ENCODE data around the gene GAST.
"Not testable (repeated sequence)": the region's sequence is repeated elsewhere in the genome, so short reads cannot be mapped to it uniquely, and the experiment has no call there.

Gene GAST

GRCh38 chr17:41711669-41712400 is at the start of gene GAST:
TSS of gene GAST (plus strand) at chr17:41712331. CDS start at chr17:41715437, 3,106 bp downstream.
- DNase-seq: no peak

- no peak for DNase-seq
Measured at GRCh38 chr17:41663451-41664171, 48.5 kb upstream of the GAST start.

GRCh38 chr17:41664172-41664457 is 48.0 kb upstream of the GAST start:
- no peak for DNase-seq

- no peak for DNase-seq
Measured at GRCh38 chr17:41664587-41665565, 47.3 kb upstream of the GAST start.

GRCh38 chr17:41665566-41666236 is 46.4 kb upstream of the GAST start:
- peak; percentile 91 for DNase-seq

GRCh38 chr17:41666237-41666641 is 45.9 kb upstream of the GAST start:
- DNase-seq: peak; percentile 54

- peak; percentile 66 for DNase-seq
Measured at GRCh38 chr17:41666708-41667279, 45.3 kb upstream of the GAST start.

GRCh38 chr17:41667280-41668041 is 44.7 kb upstream of the GAST start:
- no peak for DNase-seq

GRCh38 chr17:41672153-41672552 is 40.0 kb upstream of the GAST start:
- no peak for DNase-seq

GRCh38 chr17:41675157-41676057 is 36.7 kb upstream of the GAST start:
- DNase-seq: not testable (repeated sequence)

GRCh38 chr17:41676058-41676419 is 36.1 kb upstream of the GAST start:
- DNase-seq: no peak

GRCh38 chr17:41678411-41678906 is 33.7 kb upstream of the GAST start:
- no peak for DNase-seq

- no peak for DNase-seq
Measured at GRCh38 chr17:41678907-41679739, 33.0 kb upstream of the GAST start.

- DNase-seq: no peak
Measured at GRCh38 chr17:41679740-41680425, 32.2 kb upstream of the GAST start.

- peak; percentile 32 for DNase-seq
Measured at GRCh38 chr17:41680426-41681040, 31.6 kb upstream of the GAST start.

- no peak for DNase-seq
Measured at GRCh38 chr17:41681776-41682175, 30.4 kb upstream of the GAST start.

GRCh38 chr17:41682631-41683030 is 29.5 kb upstream of the GAST start:
- no peak for DNase-seq

- DNase-seq: no peak
Measured at GRCh38 chr17:41683441-41684007, 28.6 kb upstream of the GAST start.

All from NCI-H510A (cell line).